HCT116 (cell line): Measurements from ENCODE around the gene PVR. TPM values are rescaled to one million over a fixed set of nuclear protein-coding genes. Genes with fewer than 3 reads are reported as not detected.

Source experiments
- ATAC-seq: fragments of 200-7000 bp; cut with Tn5 transposase; 2 replicates; pipeline ENCODE4 v1.9.1; 2020; ENCODE audit warnings: mild to moderate bottlenecking, moderate library complexity
- BruUV-seq: library from RNA; stranded (reverse); fragments of 400-500 nt; replicated peaks from 2 replicates; lab custom pipeline; 2021; lab: Mats Ljungman, UMichigan
- CTCF ChIA-PET: fragments of 300-600 bp; sonication (Branson Sonifier 250); formaldehyde crosslinking; loops from one replicate; lab custom pipeline; 2021; ENCODE audit warnings: antibody characterized with exemption; lab: Charles Lee
- POLR2A ChIA-PET: fragments of 300-600, 350-600 bp; sonication (Branson Sonifier 250); formaldehyde crosslinking; loops from one replicate; lab custom pipeline; 2021; ENCODE audit warnings: antibody characterized with exemption; lab: Charles Lee
- RAD21 ChIA-PET, 2 experiments: fragments of 300-600 bp; sonication (Branson Sonifier 250); formaldehyde crosslinking; loops; one replicate each; lab custom pipeline; 2023; ENCODE audit warnings: low total read pairs in 2 of 2; ENCODE audit not compliant: uncharacterized antibody in 2 of 2, unreplicated experiment in 2 of 2, low non-redundant PET in 1 of 2; lab: Charles Lee
- DNase-seq: peaks from one replicate; pipeline ENCODE4 v3.0.0-alpha.2; 2010; ENCODE audit warnings: low read depth, low spot score
- H2AFZ ChIP-seq: fragments of 200-600 bp; shearing (Covaris generic), sonication (generic); 2 replicates; pipeline ENCODE4 v1.6.1; 2017; ENCODE audit warnings: low read depth, mixed run types, mixed read lengths, antibody characterized with exemption, low read length; ENCODE audit not compliant: poor library complexity, severe bottlenecking
- H3K27ac ChIP-seq: 2 replicates; pipeline ENCODE4 v1.5.1; 2012; ENCODE audit warnings: low read depth, low read length
- H3K27me3 ChIP-seq: fragments of 200-600 bp; sonication (generic); 2 replicates; pipeline ENCODE4 v1.6.1; 2016; ENCODE audit warnings: mixed run types, low read length, mixed read lengths; ENCODE audit not compliant: insufficient read depth
- H3K36me3 ChIP-seq, 2 experiments: fragments of 200-500 bp in 1 of 2; fragments of 200-600 bp in 1 of 2; sonication (Bioruptor generic) in 1 of 2; sonication (generic) in 1 of 2; 2 replicates each; pipeline versions ENCODE4 v1.5.1 to v1.6.1; 2014 to 2016; ENCODE audit warnings: low read length in 2 of 2, inconsistent platforms in 1 of 2, mixed read lengths in 1 of 2, mixed run types in 1 of 2; ENCODE audit not compliant: insufficient read depth in 2 of 2, control insufficient read depth in 1 of 2
- H3K4me1 ChIP-seq, 2 experiments: fragments of 200-600 bp in 1 of 2; sonication (generic) in 1 of 2; 2 replicates each; pipeline versions ENCODE4 v1.5.1 to v1.6.1; 2012 to 2017; ENCODE audit warnings: low read length in 2 of 2, inconsistent platforms in 1 of 2, mild to moderate bottlenecking in 1 of 2, mixed read lengths in 1 of 2, mixed run types in 1 of 2, moderate library complexity in 1 of 2; ENCODE audit not compliant: insufficient read depth in 2 of 2, control insufficient read depth in 1 of 2
- H3K4me2 ChIP-seq: fragments of 200-600 bp; sonication (generic); 2 replicates; pipeline ENCODE4 v1.6.1; 2017; ENCODE audit warnings: mixed run types, low read length, mixed read lengths
- H3K4me3 ChIP-seq, 2 experiments: fragments of 200-600 bp in 1 of 2; sonication (generic) in 1 of 2; replicated peaks in 1 of 2; 2 replicates each; pipeline ENCODE4 v1.5.1; 2011 to 2016; ENCODE audit warnings: low read length in 2 of 2, control low read depth in 1 of 2, low read depth in 1 of 2, mild to moderate bottlenecking in 1 of 2, mixed read lengths in 1 of 2, mixed run types in 1 of 2
- H3K79me2 ChIP-seq: fragments of 200-600 bp; sonication (generic); 2 replicates; pipeline ENCODE4 v1.6.1; 2017; ENCODE audit warnings: mild to moderate bottlenecking, mixed run types, low read length, moderate library complexity, mixed read lengths; ENCODE audit not compliant: insufficient read depth
- H3K9ac ChIP-seq: fragments of 200-600 bp; sonication (generic); 2 replicates; pipeline ENCODE4 v1.6.1; 2016; ENCODE audit warnings: low read length, mixed read lengths
- H3K9me2 ChIP-seq: fragments of 200-600 bp; sonication (generic), shearing (Covaris generic); 2 replicates; pipeline ENCODE4 v1.6.1; 2017; ENCODE audit warnings: mixed run types, mild to moderate bottlenecking, moderate library complexity; ENCODE audit not compliant: insufficient read depth
- H3K9me3 ChIP-seq, 2 experiments: fragments of 200-500 bp in 1 of 2; fragments of 200-600 bp in 1 of 2; sonication (Bioruptor generic) in 1 of 2; sonication (generic) in 1 of 2; 2 replicates each; pipeline ENCODE4 v1.6.1; 2014 to 2017; ENCODE audit warnings: low read length in 2 of 2, mixed read lengths in 2 of 2, inconsistent platforms in 1 of 2, low read depth in 1 of 2, mild to moderate bottlenecking in 1 of 2, mixed run types in 1 of 2, moderate library complexity in 1 of 2; ENCODE audit not compliant: control insufficient read depth in 1 of 2, insufficient read depth in 1 of 2
- H4K20me1 ChIP-seq: fragments of 200-600 bp; sonication (generic), shearing (Covaris generic); 2 replicates; pipeline ENCODE4 v1.6.1; 2017; ENCODE audit warnings: mixed run types, mild to moderate bottlenecking, moderate library complexity; ENCODE audit not compliant: insufficient read depth
- ATF3 ChIP-seq: IDR thresholded peaks from 2 replicates; pipeline ENCODE4 v1.6.1; 2012
- CTCF ChIP-seq, 3 experiments: fragments of 200-600 bp in 1 of 3; sonication (generic) in 1 of 3; IDR thresholded peaks in 2 of 3; conservative IDR thresholded peaks in 1 of 3; 2 replicates each; pipeline ENCODE4 v1.5.1; 2012 to 2017; ENCODE audit warnings: low read depth in 2 of 3, low read length in 2 of 3, antibody characterized with exemption in 1 of 3, borderline replicate concordance in 1 of 3, control low read depth in 1 of 3, mild to moderate bottlenecking in 1 of 3, mixed read lengths in 1 of 3, mixed run types in 1 of 3, moderate library complexity in 1 of 3; ENCODE audit not compliant: insufficient read depth in 1 of 3
- EGR1 ChIP-seq: IDR thresholded peaks from 2 replicates; pipeline ENCODE4 v1.6.1; 2012; ENCODE audit warnings: low read depth
- ELF1 ChIP-seq: IDR thresholded peaks from 2 replicates; pipeline ENCODE4 v1.6.1; 2012; ENCODE audit warnings: low read depth, borderline replicate concordance
- EZH2 ChIP-seq: fragments of 200-600 bp; sonication (generic); IDR thresholded peaks from 2 replicates; pipeline ENCODE4 v1.6.1; 2017; ENCODE audit warnings: antibody characterized with exemption, mixed run types
- EZH2phosphoT487 ChIP-seq: fragments of 200-600 bp; IDR thresholded peaks from 2 replicates; pipeline ENCODE4 v1.6.1; 2018; ENCODE audit warnings: antibody characterized with exemption, borderline replicate concordance
- JUND ChIP-seq: IDR thresholded peaks from 2 replicates; pipeline ENCODE4 v1.6.1; 2012
- POLR2A ChIP-seq: IDR thresholded peaks from 2 replicates; pipeline ENCODE4 v1.7.0; 2011; ENCODE audit warnings: borderline replicate concordance; ENCODE audit not compliant: insufficient read depth, insufficient read length; ENCODE audit errors: extremely low read depth
- POLR2AphosphoS5 ChIP-seq: IDR thresholded peaks from 2 replicates; pipeline ENCODE4 v1.6.1; 2011; ENCODE audit warnings: mild to moderate bottlenecking, low read depth, low read length, moderate library complexity
- RAD21 ChIP-seq: IDR thresholded peaks from 2 replicates; pipeline ENCODE4 v1.6.1; 2012; ENCODE audit warnings: low read depth, mild to moderate bottlenecking
- SP1 ChIP-seq: IDR thresholded peaks from 2 replicates; pipeline ENCODE4 v1.6.1; 2012; ENCODE audit warnings: low read depth
- SRF ChIP-seq: IDR thresholded peaks from 2 replicates; pipeline ENCODE4 v1.6.1; 2012; ENCODE audit warnings: low read depth
- TCF7L2 ChIP-seq: IDR thresholded peaks from 2 replicates; pipeline ENCODE4 v1.7.0; 2011; ENCODE audit warnings: borderline replicate concordance, inconsistent platforms; ENCODE audit not compliant: insufficient read depth, insufficient read length; ENCODE audit errors: extremely low read depth
- YY1 ChIP-seq: IDR thresholded peaks from 2 replicates; pipeline ENCODE4 v1.6.1; 2011; ENCODE audit warnings: low read length, low read depth, moderate library complexity, mild to moderate bottlenecking; ENCODE audit not compliant: insufficient replicate concordance; ENCODE audit errors: extremely low read depth
- ZFX ChIP-seq: fragments of 450-650 bp; IDR thresholded peaks from 2 replicates; pipeline ENCODE4 v1.6.1; 2017
- ZNF274 ChIP-seq: fragments of 200-500 bp; sonication (Bioruptor generic); IDR thresholded peaks from 2 replicates; pipeline ENCODE4 v1.6.1; 2014; ENCODE audit warnings: mild to moderate bottlenecking, low read depth, low read length, inconsistent platforms
- intact Hi-C: fragments of 100-400 bp; cut with micrococcal nuclease; formaldehyde crosslinking; loops from 2 replicates; pipeline ENCODE4 v1.10.0; 2022
- total RNA-seq: library from RNA; stranded (reverse); gene quantifications from one replicate; pipeline ENCODE4 v1.2.1, GENCODE V29; 2021; ENCODE audit not compliant: unreplicated experiment
- TF ChIP-seq, protein P1 (sequence below): IDR thresholded peaks from 2 replicates; pipeline ENCODE4 v1.6.1; 2011; ENCODE audit warnings: mild to moderate bottlenecking, low read length, moderate library complexity; ENCODE audit not compliant: insufficient replicate concordance; ENCODE audit errors: extremely low read depth
- TF ChIP-seq, protein P2 (sequence below): IDR thresholded peaks from 2 replicates; pipeline ENCODE4 v1.6.1; 2012

PVR gene
- total RNA-seq, 1 experiment from 2014 or later, result 62.0 TPM

DNA sequence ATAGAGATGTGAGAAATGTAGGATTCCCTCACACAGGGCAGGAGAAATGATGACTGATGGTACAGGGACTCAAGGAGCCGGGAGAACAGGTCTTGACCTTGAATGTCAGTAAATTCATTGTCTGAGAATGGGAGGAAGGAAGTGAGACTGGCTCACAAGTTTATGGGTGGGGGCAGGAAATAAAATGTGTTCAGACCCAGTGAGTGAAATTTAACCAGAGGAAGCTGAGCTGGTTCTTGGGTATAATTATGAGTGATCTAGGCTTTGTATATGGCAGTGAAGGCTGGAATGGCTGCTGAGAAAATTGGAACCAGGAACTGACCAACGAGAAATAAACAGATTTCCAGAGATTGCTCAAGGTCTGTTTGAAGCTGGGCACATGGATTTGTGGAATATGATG lies 36.7 kb upstream of the PVR start:
- DNase-seq, result no peak
- Histone ChIP-seq H4K20me1 (no peaks in the 10 kb centered on the region), H3K9me3 (no peaks in the 10 kb centered on the region), H3K9me2 (no peaks in the 10 kb centered on the region), H3K79me2 (no peaks in the 10 kb centered on the region), H3K4me2 (no peak overlapping the region), H2AFZ (no peak overlapping the region), H3K4me1 (peaks cover 0 to 5% of the 10 kb centered on the region in 2 experiments; a peak in 1 of 4 replicates), H3K36me3 (no peaks in the 10 kb centered on the region), H3K27ac (no peak overlapping the region), H3K27me3 (no peaks in the 10 kb centered on the region), H3K4me3 (no peak overlapping the region), H3K9ac (no peak overlapping the region)
- TF ChIP-seq TCF7L2, result no peak
- TF ChIP-seq EZH2phosphoT487, result no peak
- no peak for TF ChIP-seq SP1
- no peak for TF ChIP-seq SRF
- TF ChIP-seq POLR2AphosphoS5, result no peak
- TF ChIP-seq ZFX, result no peak
- TF ChIP-seq CTCF (IDR thresholded peaks at IDR 0.05 in 2 of 3, conservative IDR thresholded peaks at IDR 0.05 in 1 of 3; ENCODE audit: borderline replicate concordance in 1 of 3, insufficient read depth in 1 of 3, low read depth in 2 of 3, low read length in 2 of 3), result no peak
- TF ChIP-seq, protein P1, sequence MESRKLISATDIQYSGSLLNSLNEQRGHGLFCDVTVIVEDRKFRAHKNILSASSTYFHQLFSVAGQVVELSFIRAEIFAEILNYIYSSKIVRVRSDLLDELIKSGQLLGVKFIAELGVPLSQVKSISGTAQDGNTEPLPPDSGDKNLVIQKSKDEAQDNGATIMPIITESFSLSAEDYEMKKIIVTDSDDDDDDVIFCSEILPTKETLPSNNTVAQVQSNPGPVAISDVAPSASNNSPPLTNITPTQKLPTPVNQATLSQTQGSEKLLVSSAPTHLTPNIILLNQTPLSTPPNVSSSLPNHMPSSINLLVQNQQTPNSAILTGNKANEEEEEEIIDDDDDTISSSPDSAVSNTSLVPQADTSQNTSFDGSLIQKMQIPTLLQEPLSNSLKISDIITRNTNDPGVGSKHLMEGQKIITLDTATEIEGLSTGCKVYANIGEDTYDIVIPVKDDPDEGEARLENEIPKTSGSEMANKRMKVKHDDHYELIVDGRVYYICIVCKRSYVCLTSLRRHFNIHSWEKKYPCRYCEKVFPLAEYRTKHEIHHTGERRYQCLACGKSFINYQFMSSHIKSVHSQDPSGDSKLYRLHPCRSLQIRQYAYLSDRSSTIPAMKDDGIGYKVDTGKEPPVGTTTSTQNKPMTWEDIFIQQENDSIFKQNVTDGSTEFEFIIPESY, result no peak
- TF ChIP-seq, protein P2, sequence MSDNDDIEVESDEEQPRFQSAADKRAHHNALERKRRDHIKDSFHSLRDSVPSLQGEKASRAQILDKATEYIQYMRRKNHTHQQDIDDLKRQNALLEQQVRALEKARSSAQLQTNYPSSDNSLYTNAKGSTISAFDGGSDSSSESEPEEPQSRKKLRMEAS, result no peak
- TF ChIP-seq ZNF274, result no peak
- no peak for TF ChIP-seq EGR1
- no peak for TF ChIP-seq RAD21
- TF ChIP-seq JUND, result no peak
- no peak for TF ChIP-seq EZH2
- no peak for TF ChIP-seq POLR2A
- TF ChIP-seq ELF1, result no peak
- TF ChIP-seq ATF3, result no peak
- no peak for TF ChIP-seq YY1
- no TSS peak for BruUV-seq
- ChIA-PET POLR2A (no interaction called here), RAD21 (no interaction called here), CTCF (no interaction called here)
- no peak for ATAC-seq
- intact Hi-C loops, result no loop called here
